MM.1S (cell line): ENCODE data around the gene LRCH4.

Source experiments
- CTCF ChIP-seq: fragments of 300-600 bp; sonication (generic); IDR thresholded peaks from 2 replicates; pipeline ENCODE4 v1.5.1; 2016; ENCODE audit warnings: antibody characterized with exemption, low read length, mixed read lengths
- EZH2phosphoT487 ChIP-seq: fragments of 300-600 bp; sonication (generic); IDR thresholded peaks from 2 replicates; pipeline ENCODE4 v1.6.1; 2018; ENCODE audit warnings: antibody characterized with exemption, low read length

- TF ChIP-seq CTCF (peak; percentile 30), EZH2phosphoT487 (peak; percentile 52; the same call in 1 of the 2 replicates)
These were observed 47.2 kb upstream of the LRCH4 start for GRCh38 chr7:100632951-100633717.
